ENCODE data around the gene DLGAP1.

DNA sequence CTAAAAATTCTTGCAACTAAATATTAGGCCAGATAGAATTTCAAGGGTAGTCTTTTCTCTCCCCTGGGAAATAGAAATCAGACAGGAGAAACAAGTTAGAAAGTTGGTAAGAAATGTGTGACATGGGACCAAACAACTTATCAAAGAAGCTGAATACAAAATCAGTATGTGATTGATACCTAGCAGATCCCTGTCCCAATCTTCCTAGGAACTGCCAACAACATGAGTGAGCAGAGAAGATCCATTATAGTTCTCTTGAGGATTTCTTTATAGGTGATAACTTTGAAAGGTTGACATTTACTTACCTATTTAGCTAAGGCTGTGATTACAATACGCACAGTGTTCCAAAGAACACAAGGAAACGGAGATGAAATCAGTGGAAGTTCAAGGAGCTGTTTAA lies 162.4 kb downstream of the DLGAP1 start:
- TF ChIP-seq POLR2A (IDR thresholded peaks at IDR 0.05) (no peak), EP300 (IDR thresholded peaks at IDR 0.05) (no peak)
- TF ChIP-seq, protein P1, sequence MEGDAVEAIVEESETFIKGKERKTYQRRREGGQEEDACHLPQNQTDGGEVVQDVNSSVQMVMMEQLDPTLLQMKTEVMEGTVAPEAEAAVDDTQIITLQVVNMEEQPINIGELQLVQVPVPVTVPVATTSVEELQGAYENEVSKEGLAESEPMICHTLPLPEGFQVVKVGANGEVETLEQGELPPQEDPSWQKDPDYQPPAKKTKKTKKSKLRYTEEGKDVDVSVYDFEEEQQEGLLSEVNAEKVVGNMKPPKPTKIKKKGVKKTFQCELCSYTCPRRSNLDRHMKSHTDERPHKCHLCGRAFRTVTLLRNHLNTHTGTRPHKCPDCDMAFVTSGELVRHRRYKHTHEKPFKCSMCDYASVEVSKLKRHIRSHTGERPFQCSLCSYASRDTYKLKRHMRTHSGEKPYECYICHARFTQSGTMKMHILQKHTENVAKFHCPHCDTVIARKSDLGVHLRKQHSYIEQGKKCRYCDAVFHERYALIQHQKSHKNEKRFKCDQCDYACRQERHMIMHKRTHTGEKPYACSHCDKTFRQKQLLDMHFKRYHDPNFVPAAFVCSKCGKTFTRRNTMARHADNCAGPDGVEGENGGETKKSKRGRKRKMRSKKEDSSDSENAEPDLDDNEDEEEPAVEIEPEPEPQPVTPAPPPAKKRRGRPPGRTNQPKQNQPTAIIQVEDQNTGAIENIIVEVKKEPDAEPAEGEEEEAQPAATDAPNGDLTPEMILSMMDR (IDR thresholded peaks at IDR 0.05): no peak

Measured in gastroesophageal sphincter (tissue), 3 donors.